ENCODE data around the gene UBE4A.
A peak's percentile ranks its signal among the peaks of the same experiment; 100 is the strongest.
"Not testable (repeated sequence)": the region's sequence is repeated elsewhere in the genome, so short reads cannot be mapped to it uniquely, and the experiment has no call there.

Gene UBE4A

DNA sequence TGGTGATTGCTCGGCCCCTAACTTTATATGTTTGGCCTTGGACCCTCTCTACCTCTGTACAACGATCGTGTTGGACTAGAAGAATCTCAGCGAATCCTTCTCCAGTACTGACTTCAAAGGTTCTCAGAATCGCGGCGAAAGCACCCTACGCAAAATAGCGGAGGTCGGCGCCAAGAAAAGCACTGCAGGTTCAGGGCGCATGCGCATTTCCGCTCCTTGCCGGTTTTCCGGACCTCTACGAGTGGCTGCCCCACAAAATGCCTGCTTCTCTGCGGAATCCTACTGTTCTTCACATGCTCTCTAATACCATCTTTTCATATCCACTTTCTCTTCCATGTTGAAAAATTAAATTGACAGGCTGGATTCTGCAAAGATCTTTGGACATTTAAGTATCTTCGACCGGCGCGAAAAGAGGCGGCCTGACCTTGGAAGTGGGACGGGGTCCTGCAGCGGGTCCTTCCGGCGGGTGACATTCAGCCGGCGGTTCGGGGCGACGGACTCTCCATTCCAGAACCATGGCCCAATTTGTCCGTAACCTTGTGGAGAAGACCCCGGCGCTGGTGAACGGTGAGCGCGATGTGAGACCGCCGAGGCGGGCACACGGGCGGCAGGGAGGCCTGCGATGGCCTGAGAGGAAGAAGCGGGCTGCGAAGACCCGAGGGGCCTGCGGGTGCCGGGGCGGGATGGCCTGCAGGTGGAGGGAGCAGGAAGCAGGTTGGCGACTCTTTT lies 41.9 kb downstream of the UBE4A start, which contains the start of gene ATP5MG:
Gene ATP5MG (plus strand): TSS at position 456 of the 729 bp plus-strand sequence. CDS start 60 bp downstream, at position 516.
- peak; percentile 85 for DNase-seq (ENCODE audit: low read depth)

DNA sequence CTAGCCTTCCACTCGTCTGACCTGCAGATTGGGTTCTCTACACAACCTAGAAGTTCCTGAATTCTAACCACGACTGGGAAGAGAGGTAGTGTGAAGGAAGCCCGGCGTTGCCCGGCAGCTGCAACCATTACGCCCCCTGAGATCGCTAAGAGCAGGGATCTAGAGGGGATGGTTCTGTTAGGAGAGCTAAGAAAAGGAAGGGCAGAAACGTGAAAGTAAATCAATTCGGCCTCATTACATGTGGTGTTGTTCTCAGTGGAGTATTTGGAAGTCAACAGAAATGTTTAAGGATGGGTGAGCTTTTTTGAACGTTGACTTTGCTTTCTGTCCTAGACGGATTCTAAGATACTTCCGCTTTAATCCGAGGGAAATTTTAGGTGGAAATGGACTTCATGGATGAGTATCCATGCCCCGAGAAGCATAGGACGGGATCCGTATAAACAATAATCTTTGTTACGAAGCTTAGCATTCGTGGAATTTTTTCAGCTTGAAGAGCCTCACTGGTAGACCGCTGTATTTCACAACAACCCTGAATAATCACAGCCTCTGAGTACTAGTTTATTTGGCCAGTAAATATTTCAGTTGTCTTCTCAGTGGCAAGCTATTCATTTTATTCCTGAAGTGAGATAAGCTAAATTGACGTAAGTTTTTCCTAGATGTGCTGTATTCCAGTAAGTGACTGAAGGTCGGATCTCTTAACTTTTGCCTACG lies 42.6 kb downstream of the UBE4A start:
- peak; percentile 98 for DNase-seq (ENCODE audit: low read depth)

DNA sequence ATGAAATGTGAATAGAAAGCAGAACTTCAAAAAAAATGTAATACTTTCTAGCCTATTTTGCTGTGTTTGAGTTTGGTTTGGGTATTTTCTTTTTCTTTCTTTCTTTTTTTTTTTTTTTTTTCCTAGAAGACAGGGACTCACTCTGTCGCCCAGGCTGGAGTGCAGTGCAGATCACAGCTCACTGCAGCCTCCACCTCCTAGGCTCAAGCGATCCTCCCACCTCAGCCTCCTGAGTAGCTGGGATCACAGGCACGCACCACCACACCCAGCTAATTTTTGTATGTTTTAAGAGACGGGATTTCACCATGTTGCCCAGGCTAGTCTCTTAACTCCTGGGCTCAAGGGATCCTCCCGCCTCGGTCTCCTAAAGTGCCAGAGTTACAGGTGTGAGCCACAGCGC lies 43.2 kb downstream of the UBE4A start:
- DNase-seq (ENCODE audit: low read depth): not testable (repeated sequence)

DNA sequence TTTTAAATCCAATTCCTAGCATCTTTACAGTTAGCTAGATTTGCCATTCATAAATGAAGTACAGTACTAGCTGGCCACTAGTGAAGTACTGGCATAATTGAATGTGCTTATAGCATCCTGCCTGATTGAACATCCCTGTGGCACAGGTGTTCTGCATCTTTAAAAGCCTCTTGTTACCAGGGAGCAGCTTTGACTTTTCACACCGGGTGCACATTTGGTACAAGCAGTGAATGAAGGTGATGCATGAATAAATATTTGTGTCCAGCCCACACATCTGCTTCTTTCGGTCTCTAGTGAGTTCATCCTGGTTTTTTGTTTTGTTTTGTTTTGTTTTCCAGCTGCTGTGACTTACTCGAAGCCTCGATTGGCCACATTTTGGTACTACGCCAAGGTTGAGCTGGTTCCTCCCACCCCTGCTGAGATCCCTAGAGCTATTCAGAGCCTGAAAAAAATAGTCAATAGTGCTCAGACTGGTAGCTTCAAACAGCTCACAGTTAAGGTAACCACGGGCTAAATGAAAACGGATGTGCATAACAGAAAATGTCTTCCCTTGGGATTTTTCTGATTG lies 47.3 kb downstream of the UBE4A start:
- DNase-seq (ENCODE audit: low read depth): peak; percentile 31

DNA sequence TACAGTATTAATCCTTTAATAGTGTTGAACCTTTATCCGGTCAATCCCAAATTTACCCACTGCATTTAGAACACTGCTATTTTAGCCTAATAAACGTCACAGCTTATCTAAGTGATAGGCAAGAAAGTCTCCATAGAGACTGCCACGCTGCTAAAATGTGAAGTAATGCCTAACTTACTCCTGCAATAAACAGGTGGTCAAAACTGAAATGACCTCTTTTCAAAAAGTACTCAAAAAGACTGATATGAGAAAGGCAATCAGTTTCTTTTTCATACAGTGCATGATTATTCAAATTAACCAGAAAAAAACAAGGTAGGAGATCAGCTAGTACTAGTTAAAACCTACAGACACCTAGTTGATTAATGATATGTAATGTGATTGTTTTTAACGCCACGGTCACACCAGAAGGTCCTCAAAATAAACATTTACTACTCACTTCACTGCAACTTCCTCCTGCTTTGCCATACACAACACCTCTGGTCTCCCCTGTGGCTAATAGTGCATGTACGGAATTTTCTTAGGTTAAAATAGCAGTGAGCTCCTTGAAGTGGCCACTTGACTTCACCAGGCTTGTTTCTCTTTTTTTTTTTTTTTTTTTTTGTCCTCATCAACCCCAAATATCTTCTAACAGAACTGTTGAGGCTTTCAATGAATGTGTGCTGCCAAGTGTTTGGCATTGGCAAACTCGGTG lies 50.8 kb downstream of the UBE4A start:
- no peak for DNase-seq (ENCODE audit: low read depth)

DNA sequence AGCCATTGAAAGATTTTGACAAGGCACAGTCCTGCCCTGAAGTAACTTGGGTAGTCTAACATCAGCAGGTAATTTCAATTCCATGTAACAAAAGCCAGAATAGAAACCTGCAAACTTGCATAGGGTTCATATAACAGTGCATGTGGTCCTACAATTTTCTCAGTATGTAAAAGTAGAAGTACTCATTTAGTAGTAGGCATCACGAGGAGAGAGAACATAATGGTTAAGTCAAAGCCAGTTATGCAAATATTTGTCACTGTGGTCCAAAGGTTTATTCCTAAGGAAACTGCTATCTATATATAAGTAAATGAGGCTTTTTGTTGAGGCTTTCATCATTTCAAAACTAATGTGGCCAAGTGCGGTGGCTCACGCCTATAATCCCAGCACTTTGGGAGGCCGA lies 52.1 kb downstream of the UBE4A start:
- no peak for DNase-seq (ENCODE audit: low read depth)

DNA sequence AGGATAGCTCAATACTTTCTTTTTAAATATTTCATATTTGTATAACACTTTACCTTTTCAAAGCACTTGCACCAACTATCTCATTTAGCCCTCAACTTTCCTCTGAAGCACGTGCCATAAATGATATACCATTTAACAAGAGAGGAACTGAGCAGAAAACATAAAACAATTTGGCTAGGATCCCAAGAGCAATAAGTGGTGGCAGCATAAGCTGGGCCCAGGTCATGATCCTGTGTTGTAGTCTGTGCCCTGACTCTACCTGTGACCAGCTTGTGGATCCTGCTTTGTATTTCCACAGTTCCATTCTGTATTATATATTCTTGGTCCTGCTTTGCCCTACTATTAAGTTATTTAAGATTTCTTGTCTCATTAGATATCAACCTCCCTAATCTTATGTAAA lies 53.5 kb downstream of the UBE4A start:
- no peak for DNase-seq (ENCODE audit: low read depth)

DNA sequence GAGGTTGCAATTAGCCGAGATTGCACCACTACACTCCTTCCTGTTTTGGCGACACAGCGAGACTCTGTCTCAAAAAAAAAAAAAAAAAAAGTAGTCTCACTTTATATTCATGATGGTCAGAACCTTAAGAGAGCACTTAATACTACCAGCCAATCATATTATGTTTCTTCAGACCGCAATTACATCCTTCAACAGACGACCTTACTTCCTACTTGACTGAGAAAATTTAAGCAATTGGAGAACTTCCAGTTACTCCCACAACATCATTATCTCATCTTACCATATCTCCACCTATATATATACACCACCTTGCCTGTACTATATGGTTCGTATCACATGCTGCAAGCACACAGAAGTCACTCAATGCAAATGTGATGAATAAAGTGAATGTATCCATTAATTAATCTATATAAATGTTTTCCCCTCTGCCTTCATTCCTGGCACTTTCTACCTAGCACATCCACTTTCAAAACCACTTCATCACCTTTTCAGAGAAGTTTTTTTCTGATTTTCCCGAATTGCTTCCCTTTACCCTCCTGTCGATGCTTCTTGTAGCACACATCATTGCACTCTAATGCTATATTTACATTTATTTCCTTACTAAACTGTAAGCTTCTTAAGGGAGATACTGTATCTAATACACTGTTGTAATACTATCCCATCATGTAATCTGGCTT lies 55.8 kb downstream of the UBE4A start:
- DNase-seq (ENCODE audit: low read depth): peak; percentile 6

DNA sequence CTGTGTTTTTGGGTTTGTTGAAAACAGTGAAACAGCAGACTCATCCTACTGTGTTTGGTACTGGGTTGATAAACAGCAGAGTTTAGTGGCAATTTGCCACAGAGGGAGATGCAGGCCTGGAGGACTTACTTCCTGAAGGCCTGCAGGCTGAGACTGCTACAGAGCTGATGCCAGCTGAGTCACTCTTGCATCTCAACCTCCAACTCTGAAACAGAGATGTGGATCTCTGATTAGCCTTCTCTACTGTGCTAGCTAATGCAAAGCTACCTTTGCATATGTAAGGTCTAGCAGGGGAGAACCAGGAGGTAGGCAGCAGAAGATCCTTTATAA lies 56.3 kb downstream of the UBE4A start:
- DNase-seq (ENCODE audit: low read depth): peak; percentile 98

DNA sequence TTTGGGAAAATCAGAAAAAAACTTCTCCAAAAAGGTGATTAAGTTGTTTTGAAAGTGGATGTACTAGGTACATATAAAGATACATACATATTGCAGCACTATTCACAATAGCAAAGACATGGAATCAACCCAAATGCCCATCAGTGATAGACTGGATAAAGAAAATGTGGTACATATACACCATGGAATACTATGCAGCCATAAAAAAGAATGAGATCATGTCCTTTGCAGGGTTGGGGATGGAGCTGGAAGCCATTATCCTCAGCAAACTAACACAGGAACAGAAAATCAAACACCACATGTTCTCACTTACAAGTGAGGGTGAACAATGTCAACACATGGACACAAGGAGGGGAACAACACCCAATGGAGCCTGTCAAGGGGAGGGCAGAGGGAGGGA lies 57.5 kb downstream of the UBE4A start:
- DNase-seq (ENCODE audit: low read depth): not testable (repeated sequence)

DNA sequence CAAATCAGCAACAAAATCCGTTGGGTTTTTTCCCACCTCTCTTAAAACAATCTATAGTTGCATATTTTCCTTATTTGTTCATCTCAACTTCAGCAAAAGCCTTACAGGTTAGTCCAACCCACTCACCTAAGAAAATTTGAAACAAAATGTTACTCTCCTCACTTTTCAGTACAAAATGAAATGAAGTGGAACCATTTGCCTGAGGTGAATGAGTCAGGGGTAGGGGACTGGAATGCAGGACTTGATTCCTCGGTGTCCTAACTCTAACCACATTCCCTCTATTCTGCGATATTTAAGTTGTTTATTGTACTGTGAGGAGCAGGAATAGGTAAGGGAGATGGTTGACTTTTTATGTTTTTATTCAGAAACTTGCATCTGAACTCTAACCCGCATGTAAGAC lies 58.4 kb downstream of the UBE4A start:
- DNase-seq (ENCODE audit: low read depth): no peak

DNA sequence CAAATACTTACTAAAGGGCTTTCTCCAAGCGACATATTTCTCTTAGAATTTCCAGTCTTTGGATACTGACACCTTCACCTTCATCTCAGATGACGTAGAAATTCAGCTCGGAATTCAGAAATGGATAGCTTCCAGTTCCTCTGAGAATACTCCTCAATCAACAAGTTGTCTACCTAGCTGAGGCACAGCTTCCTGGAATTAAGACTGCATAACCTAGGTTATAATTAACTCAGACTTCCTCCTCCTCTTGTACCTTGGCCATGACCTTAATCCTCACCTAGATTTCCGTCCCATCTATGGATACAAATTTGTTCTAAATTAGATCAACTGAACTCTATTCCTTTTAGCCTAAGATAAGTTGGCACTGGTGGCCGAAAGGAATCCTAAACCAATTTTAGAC lies 59.4 kb downstream of the UBE4A start:
- DNase-seq (ENCODE audit: low read depth): no peak

DNA sequence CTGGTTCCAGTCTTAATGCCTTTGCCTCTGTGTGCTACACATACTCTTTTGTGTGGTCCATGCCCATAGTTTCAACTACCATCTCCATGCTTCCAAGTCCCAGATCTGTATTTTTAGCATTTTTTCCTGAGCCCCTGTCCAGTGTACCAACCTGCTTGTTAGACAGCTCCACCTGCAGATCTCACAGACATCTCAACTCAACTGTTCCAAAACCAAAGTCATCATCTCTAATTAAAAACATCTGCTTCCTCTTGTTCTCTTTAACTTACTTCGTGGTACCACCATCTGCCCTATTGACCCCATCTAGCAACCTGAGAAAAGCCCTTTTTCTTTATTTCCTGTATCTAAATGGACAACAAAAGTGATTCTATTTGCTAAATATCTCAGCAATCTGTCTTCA lies 68.3 kb downstream of the UBE4A start:
- DNase-seq (ENCODE audit: low read depth): no peak

DNA sequence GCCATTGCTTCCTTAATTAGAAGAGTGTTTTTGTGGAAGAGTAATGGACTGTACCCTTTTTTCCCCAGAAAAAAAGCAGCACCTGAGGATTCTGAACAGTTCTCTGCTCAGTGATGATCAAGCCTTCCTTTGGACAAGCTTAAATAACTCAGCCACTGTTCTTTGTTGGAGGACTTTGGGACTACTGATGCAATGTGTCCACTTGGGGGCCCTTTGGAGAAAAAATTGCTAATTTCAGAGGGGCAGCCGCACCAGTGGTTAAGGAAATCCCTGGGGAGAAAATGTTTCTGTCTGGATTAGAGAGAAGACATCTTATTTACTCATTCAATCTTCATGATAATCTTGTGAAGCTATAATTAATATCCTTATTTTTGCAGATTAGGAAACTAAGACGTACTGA lies 71.6 kb downstream of the UBE4A start:
- DNase-seq (ENCODE audit: low read depth): no peak

DNA sequence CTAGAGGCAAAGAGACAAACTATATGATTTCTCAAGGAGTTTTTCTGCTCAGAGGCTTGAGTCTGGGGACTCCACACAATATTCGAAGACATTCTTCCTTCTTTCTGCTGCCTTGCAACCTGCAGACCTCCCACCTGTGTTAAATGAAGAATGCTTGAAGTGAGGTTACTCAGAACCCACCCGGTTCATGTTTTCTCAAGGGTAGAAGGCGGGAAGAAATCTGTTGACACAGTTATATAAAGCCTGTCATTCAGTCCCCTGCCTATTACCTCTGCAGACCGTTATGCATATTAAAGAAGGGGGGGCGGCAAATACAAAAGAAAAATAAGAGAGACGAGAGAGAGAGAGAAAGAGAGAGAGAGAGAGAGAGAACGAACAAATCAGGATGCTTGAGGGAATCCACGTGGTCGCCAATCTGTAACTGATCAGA lies 74.7 kb downstream of the UBE4A start:
- peak; percentile 69 for DNase-seq (ENCODE audit: low read depth)

DNA sequence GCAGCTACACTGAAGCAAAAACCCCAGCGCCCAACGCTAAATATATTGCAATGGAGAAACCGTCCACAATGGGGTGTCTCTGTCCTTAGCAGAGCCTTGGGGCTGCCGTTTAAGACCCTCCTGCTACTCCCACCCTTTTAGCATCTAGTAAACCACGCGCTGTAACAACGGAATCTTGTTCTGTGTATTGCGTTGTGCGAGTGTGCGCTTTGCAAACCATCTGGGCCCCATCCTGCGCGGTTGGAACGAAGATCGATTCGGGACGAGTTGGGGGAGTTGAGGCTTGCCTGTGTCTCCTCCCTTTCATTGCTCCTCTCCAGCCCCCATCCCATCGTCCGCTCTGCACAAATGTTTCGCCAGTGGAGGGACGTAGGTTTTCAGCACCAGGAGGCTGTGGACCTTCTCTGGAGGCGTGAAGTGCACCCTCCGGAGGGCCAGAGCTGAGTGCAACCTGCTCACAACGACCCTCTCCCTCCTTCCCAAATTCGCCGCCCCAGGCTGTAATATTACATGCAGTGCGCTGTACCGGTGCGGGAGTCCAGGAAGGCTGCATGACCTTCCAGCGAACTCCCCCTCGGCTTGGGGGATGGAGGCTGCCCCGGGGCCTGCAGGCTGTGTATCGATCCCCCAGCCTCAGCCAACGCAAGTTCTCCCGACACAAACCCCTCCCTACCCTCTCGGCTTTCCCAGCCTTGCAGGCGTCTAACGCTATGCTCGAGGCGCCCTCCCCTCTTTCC lies 75.3 kb downstream of the UBE4A start:
- DNase-seq (ENCODE audit: low read depth): peak; percentile 60

DNA sequence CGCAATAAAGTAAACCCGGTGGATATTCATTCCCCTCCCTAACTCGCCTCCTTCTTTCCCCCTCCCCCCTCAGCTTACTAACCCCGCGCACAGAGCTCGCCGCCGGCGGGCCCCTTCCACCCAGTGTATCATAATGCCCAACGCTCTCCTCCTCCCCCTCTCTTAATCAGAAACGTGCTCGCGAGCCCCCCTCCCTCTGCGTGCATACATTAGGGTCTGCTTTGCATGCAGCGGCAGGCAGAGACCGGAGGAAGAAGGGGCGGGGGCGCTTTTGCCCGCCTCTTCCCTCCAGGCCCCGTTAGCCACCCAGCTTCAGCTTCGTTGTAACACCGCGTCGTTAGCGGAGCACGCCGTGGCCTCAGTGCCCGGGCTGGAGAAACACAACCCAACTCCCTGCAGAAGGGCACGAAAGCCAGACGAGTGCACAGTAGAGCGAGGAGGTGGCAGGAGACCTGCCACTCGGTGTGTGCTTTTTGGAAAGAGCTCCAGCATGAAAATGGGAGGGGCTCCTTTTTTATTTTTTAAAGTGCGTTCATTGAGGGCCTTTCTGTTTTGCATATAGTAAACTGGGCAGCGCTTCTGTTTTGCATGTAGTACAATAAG lies 76.0 kb downstream of the UBE4A start:
- DNase-seq (ENCODE audit: low read depth): peak; percentile 45

DNA sequence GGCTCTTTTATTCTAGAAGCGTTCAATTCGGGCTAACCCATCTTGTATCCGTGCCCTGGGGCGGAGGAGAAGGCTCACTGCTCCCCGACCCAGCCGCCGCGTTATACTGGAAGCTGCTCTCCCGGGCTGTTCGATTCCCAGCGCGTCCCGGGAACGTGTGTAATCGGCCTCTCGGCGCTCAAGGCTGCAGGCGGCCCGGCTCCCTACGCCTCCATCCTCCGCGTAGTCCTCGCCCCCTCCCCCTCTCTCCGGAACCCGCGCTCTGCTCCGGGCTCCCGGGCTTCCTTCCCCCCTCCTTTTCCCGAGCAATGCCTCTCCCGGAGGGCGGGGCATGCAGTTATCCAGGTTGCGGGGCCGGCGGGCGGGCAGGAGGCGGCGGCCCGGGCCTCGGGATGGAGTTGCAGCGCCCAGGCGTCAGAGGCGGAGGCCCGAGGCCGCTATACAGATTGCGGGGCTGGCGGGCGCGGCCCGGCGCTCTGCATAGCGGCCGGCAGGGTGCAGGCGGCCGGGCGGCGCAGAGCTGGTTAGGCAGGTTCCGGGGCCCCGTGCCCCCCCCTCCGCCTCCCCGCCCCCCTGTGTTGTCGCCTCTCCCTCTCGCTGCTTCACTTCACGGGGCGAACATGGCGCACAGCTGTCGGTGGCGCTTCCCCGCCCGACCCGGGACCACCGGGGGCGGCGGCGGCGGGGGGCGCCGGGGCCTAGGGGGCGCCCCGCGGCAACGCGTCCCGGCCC lies 76.7 kb downstream of the UBE4A start, which contains the start of gene KMT2A:
Gene KMT2A (plus strand): TSS at position 600 of the 732 bp plus-strand sequence. CDS start 21 bp downstream, at position 621.
- DNase-seq (ENCODE audit: low read depth): peak; percentile 98

DNA sequence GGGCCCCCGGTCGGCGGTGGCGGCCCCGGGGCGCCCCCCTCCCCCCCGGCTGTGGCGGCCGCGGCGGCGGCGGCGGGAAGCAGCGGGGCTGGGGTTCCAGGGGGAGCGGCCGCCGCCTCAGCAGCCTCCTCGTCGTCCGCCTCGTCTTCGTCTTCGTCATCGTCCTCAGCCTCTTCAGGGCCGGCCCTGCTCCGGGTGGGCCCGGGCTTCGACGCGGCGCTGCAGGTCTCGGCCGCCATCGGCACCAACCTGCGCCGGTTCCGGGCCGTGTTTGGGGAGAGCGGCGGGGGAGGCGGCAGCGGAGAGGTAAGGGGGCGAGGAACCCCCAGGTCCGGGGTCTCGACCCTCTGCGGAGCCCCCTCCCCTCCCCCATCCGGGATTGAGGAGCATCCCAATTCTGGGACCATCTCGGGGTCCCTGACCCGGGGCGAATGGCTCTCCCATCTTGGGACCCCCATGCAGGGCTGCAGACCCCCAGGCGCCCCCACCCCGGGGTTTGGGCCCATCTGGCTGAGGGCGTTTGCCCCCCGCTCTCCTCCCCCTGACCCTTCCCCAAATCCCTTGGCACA lies 77.3 kb downstream of the UBE4A start:
- peak; percentile 25 for DNase-seq (ENCODE audit: low read depth)
